Measurements from ENCODE around the gene NEURL2.

Gene NEURL2

GRCh38 chr20:45863543-45864470, 27.2 kb downstream of the NEURL2 start:
- no peaks in the 10 kb centered on the region for H3K36me3 ChIP-seq (replicated peaks in 1 of 2; ENCODE audit: control insufficient read depth in 2 of 2, insufficient read depth in 2 of 2, low read length in 2 of 2)
- no peak overlapping the region for H3K4me3 ChIP-seq (ENCODE audit: low read length in 2 of 2)
- H3K27me3 ChIP-seq (ENCODE audit: control insufficient read depth in 3 of 3, insufficient read depth in 3 of 3, low read depth in 1 of 3, low read length in 3 of 3), result no peaks in the 10 kb centered on the region
- H3K23ac ChIP-seq (ENCODE audit: low read depth, low read length, poor library complexity), result no peak overlapping the region
- H2AFZ ChIP-seq (ENCODE audit: low read length), result no peak overlapping the region
- H2BK15ac ChIP-seq (ENCODE audit: low read length), result no peak overlapping the region
- no peak for DNase-seq (ENCODE audit: low spot score)
- no peaks in the 10 kb centered on the region for H3K9me3 ChIP-seq (replicated peaks in 1 of 2; ENCODE audit: control insufficient read depth in 2 of 2, insufficient read depth in 1 of 2, low read depth in 1 of 2, low read length in 2 of 2)
- H3K14ac ChIP-seq (ENCODE audit: low read length), result no peak overlapping the region
- no peaks in the 10 kb centered on the region for H3K79me1 ChIP-seq (ENCODE audit: low read depth, low read length)
- WGBS, 2 donors (ENCODE audit: extremely low coverage in 2 of 2, insufficient read length in 2 of 2, insufficient replicate concordance in 1 of 2), result no CpG with 5 or more reads among the region's 7 CpGs
- no peaks in the 10 kb centered on the region for H3K4me1 ChIP-seq (ENCODE audit: control insufficient read depth in 2 of 2, insufficient read depth in 1 of 2, low read depth in 1 of 2, low read length in 2 of 2)
- no peak overlapping the region for H2AK5ac ChIP-seq (ENCODE audit: low read depth, low read length)
- no peak overlapping the region for H2BK12ac ChIP-seq (ENCODE audit: low read length)
- no peak overlapping the region for H3K4ac ChIP-seq (ENCODE audit: low read length)
- no peak overlapping the region for H3K18ac ChIP-seq (ENCODE audit: low read length)
- H2BK120ac ChIP-seq (ENCODE audit: low read depth, low read length), result no peak overlapping the region
- no peak overlapping the region for H4K8ac ChIP-seq (ENCODE audit: low read depth, low read length)
- H2BK5ac ChIP-seq (ENCODE audit: low read length), result no peak overlapping the region
- H3K4me2 ChIP-seq (ENCODE audit: insufficient read depth, low read length, poor library complexity, severe bottlenecking), result no peak overlapping the region
- H3K9ac ChIP-seq (ENCODE audit: low read depth, low read length, poor library complexity), result no peak overlapping the region
- no peak overlapping the region for H4K91ac ChIP-seq (ENCODE audit: low read depth, low read length, poor library complexity)
- H3K27ac ChIP-seq (replicated peaks; ENCODE audit: low read length), result no peak overlapping the region

- H4K8ac ChIP-seq (ENCODE audit: low read depth, low read length), result no peak overlapping the region
- no peaks in the 10 kb centered on the region for H3K9me3 ChIP-seq (replicated peaks in 1 of 2; ENCODE audit: control insufficient read depth in 2 of 2, insufficient read depth in 1 of 2, low read depth in 1 of 2, low read length in 2 of 2)
- H4K91ac ChIP-seq (ENCODE audit: low read depth, low read length, poor library complexity), result no peak overlapping the region
- peaks cover 2% of the 10 kb centered on the region for H3K79me1 ChIP-seq (ENCODE audit: low read depth, low read length)
- no peak overlapping the region for H2BK120ac ChIP-seq (ENCODE audit: low read depth, low read length)
- no peak overlapping the region for H3K4ac ChIP-seq (ENCODE audit: low read length)
- H3K27ac ChIP-seq (replicated peaks; ENCODE audit: low read length), result no peak overlapping the region
- no peak overlapping the region for H2AFZ ChIP-seq (ENCODE audit: low read length)
- H2BK5ac ChIP-seq (ENCODE audit: low read length), result no peak overlapping the region
- H2AK5ac ChIP-seq (ENCODE audit: low read depth, low read length), result no peak overlapping the region
- no peak overlapping the region for H3K23ac ChIP-seq (ENCODE audit: low read depth, low read length, poor library complexity)
- H3K9ac ChIP-seq (ENCODE audit: low read depth, low read length, poor library complexity), result no peak overlapping the region
- no peaks in the 10 kb centered on the region for H3K27me3 ChIP-seq (ENCODE audit: control insufficient read depth in 3 of 3, insufficient read depth in 3 of 3, low read depth in 1 of 3, low read length in 3 of 3)
- peaks cover 4 to 6% of the 10 kb centered on the region in 2 donors for H3K4me1 ChIP-seq (ENCODE audit: control insufficient read depth in 2 of 2, insufficient read depth in 1 of 2, low read depth in 1 of 2, low read length in 2 of 2)
- no peak overlapping the region for H3K14ac ChIP-seq (ENCODE audit: low read length)
- H2BK15ac ChIP-seq (ENCODE audit: low read length), result no peak overlapping the region
- no peak for DNase-seq (ENCODE audit: low spot score)
- H3K36me3 ChIP-seq (replicated peaks in 1 of 2; ENCODE audit: control insufficient read depth in 2 of 2, insufficient read depth in 2 of 2, low read length in 2 of 2), result no peaks in the 10 kb centered on the region
- H3K4me3 ChIP-seq (ENCODE audit: low read length in 2 of 2), result no peak overlapping the region
- no peak overlapping the region for H2BK12ac ChIP-seq (ENCODE audit: low read length)
- H3K18ac ChIP-seq (ENCODE audit: low read length), result no peak overlapping the region
- H3K4me2 ChIP-seq (ENCODE audit: insufficient read depth, low read length, poor library complexity, severe bottlenecking), result no peak overlapping the region
- WGBS, 2 donors (ENCODE audit: extremely low coverage in 2 of 2, insufficient read length in 2 of 2, insufficient replicate concordance in 1 of 2), result no CpG with 5 or more reads among the region's 7 CpGs
Observed at GRCh38 chr20:45861221-45862075, 29.6 kb downstream of the NEURL2 start.

GRCh38 chr20:45860560-45861220, 30.3 kb downstream of the NEURL2 start:
- no peak overlapping the region for H3K9ac ChIP-seq (ENCODE audit: low read depth, low read length, poor library complexity)
- H3K4me3 ChIP-seq (ENCODE audit: low read length in 2 of 2), result no peak overlapping the region
- no peak overlapping the region for H3K14ac ChIP-seq (ENCODE audit: low read length)
- no peaks in the 10 kb centered on the region for H3K36me3 ChIP-seq (replicated peaks in 1 of 2; ENCODE audit: control insufficient read depth in 2 of 2, insufficient read depth in 2 of 2, low read length in 2 of 2)
- H3K4me2 ChIP-seq (ENCODE audit: insufficient read depth, low read length, poor library complexity, severe bottlenecking), result no peak overlapping the region
- no peak overlapping the region for H2BK15ac ChIP-seq (ENCODE audit: low read length)
- no peak overlapping the region for H2AK5ac ChIP-seq (ENCODE audit: low read depth, low read length)
- WGBS, 2 donors (ENCODE audit: extremely low coverage in 2 of 2, insufficient read length in 2 of 2, insufficient replicate concordance in 1 of 2), result no CpG with 5 or more reads among the region's 7 CpGs
- no peak overlapping the region for H3K4ac ChIP-seq (ENCODE audit: low read length)
- H3K9me3 ChIP-seq (replicated peaks in 1 of 2; ENCODE audit: control insufficient read depth in 2 of 2, insufficient read depth in 1 of 2, low read depth in 1 of 2, low read length in 2 of 2), result no peaks in the 10 kb centered on the region
- H4K91ac ChIP-seq (ENCODE audit: low read depth, low read length, poor library complexity), result no peak overlapping the region
- no peak overlapping the region for H2AFZ ChIP-seq (ENCODE audit: low read length)
- H3K79me1 ChIP-seq (ENCODE audit: low read depth, low read length), result peaks cover 2% of the 10 kb centered on the region
- no peak overlapping the region for H2BK5ac ChIP-seq (ENCODE audit: low read length)
- H3K27me3 ChIP-seq (ENCODE audit: control insufficient read depth in 3 of 3, insufficient read depth in 3 of 3, low read depth in 1 of 3, low read length in 3 of 3), result no peaks in the 10 kb centered on the region
- peaks cover 4 to 7% of the 10 kb centered on the region in 2 donors for H3K4me1 ChIP-seq (ENCODE audit: control insufficient read depth in 2 of 2, insufficient read depth in 1 of 2, low read depth in 1 of 2, low read length in 2 of 2)
- H4K8ac ChIP-seq (ENCODE audit: low read depth, low read length), result no peak overlapping the region
- DNase-seq (ENCODE audit: low spot score), result no peak
- H2BK120ac ChIP-seq (ENCODE audit: low read depth, low read length), result no peak overlapping the region
- no peak overlapping the region for H3K27ac ChIP-seq (replicated peaks; ENCODE audit: low read length)
- no peak overlapping the region for H3K23ac ChIP-seq (ENCODE audit: low read depth, low read length, poor library complexity)
- no peak overlapping the region for H2BK12ac ChIP-seq (ENCODE audit: low read length)
- H3K18ac ChIP-seq (ENCODE audit: low read length), result no peak overlapping the region

All from neuronal stem cell (in vitro differentiated cells).